GM19463 (cell line): ENCODE data around the gene C1QTNF5.

Source experiments
- ATAC-seq: cut with Tn5 transposase; IDR thresholded peaks from one replicate; pipeline ENCODE4 v1.9.1; 2021; ENCODE audit warnings: mild to moderate bottlenecking, moderate library complexity; ENCODE audit not compliant: unreplicated experiment

The C1QTNF5 gene

GRCh38 chr11:119318240-119319135, 22.2 kb downstream of the C1QTNF5 start:
- no peak for ATAC-seq

- no peak for ATAC-seq
Observed at GRCh38 chr11:119317592-119318239, 23.0 kb downstream of the C1QTNF5 start.

GRCh38 chr11:119316729-119317591, 23.7 kb downstream of the C1QTNF5 start, which contains the start of gene MCAM:
Gene MCAM (minus strand): TSS chr11:119317130. CDS start chr11:119317101, 29 bp downstream.
- no peak for ATAC-seq

DNA sequence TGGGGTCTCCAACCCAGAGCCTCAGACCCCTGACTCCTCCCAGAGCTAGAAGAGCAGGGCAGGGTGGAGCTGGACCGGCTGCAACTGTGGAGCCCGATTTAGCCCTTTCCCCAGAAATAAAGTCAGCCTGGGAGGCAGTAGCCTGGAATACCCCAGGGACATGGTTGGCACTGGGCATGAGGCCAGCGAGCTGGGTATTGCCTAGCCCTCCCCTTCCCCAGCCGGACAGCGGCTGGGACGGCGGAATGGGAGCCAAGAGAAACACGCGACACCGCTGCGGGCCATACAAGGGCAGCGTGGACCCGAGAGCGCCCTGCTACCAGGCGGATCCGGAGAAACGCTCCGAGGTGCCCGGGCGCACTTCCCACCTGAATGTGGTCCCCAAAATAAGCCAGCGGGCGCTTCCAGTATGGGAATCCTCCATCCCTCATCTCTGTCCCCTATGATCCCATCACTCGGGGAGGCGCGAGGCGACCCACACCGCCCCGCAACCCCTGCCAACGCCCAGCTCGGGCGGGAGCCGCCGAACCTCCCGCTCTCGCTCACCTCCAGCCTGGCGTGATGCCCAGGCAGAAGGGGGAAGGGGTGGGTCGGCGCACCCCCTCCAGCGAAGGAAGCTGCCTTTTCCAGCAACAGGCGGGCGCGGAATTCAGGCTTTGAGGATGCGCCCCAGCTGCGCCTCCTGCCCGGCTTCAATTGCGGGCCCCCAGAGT, 24.5 kb downstream of the C1QTNF5 start:
- ATAC-seq = no peak

DNA sequence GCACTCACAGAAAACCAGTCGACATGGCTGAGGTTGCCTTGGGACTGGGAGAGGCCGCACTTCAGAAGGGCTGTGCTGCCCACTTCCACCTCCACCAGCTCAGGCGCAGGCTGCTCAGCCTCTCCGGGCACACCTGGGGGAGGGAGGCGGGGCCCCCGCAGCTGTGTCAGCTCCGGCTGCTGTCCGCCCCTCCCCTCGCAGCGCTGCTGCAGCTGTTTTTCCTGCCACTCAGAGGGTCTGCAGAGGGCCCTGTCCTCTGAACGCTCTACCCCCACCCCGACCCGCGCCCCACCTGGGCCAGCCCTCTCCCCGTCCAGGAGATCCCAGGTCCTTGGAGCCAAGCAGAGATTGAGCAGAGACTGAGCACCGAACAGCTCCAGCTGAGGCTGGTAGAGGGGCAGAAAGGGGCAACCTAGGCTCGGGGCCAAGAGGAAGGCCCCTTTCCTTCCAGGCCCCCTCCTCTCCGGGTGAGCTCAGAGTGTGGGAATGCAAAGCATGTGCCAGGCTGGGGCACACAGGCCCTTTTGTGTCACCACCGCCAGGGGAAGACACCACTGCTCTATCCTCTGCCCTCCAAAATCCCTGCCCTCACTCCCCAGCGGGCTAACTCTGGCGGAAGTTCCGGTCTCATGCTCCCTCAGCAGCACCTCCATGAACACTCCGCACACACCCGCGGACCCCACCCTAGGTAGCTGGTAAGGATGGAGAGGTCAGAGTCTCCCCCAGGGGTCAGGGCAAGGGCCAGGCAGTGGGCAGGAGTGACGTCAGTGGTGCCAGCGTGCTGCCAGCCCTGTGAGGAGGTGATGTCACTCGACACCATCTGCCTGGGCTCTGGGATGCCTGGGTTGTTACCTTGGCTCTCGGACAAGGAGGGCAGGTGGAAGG, 25.3 kb downstream of the C1QTNF5 start:
- ATAC-seq = no peak

DNA sequence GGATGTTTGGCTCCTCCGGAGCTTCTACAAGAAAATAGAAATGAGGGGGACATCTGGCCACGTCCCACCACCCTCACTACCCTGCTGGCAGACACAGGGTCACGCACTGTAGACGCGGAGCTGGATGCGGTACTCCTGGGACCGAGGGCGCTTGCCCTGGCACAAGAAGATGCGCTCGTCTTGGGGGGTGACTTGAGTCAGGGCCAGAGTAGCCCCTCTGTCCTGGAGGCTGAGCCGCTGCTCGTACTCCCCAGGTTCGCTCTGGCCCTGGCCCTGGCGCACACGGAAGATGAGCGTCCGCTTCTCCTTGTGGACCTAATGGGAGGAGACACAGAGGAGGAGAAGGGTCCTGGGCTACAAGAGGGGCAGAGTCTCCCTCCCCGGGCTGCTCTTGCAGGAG, 26.0 kb downstream of the C1QTNF5 start:
- ATAC-seq = no peak

GRCh38 chr11:119310682-119311052, 30.0 kb downstream of the C1QTNF5 start:
- ATAC-seq = no peak

DNA sequence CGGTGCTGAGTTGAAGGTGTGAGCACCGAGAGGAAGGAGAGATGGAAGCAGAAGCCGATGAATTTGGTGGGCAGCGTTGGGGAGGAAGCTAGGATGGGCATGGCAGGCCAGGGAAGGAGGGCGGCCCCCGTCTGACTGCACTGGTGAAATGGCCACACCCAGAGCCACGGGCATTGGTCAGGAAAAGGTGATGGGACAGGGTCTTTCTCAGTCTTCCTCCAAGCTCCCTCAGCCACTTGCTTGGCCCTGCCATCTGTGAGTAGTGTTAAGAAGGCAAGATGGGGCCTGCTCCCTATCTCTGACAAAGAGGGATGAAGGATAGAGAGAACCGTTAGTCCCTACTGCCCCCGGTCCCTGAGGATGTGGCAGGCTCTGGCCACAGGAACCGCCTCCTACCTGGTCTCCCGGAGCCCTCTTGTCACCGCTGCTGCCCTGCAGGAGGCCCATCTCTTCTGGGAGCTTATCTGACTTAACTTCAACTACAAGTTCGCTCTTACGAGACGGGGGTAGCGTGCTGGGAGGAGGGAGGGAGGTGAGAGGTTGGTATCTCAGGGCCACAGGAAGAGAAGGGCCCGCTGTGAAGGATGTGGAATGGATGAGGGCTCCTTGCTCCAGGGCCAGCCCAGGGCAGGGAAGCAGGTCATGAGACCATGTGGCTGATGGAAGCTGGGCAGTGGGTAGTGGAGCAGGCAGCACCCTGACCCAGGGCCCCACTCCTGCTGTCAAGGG, 30.6 kb downstream of the C1QTNF5 start:
- ATAC-seq = no peak

DNA sequence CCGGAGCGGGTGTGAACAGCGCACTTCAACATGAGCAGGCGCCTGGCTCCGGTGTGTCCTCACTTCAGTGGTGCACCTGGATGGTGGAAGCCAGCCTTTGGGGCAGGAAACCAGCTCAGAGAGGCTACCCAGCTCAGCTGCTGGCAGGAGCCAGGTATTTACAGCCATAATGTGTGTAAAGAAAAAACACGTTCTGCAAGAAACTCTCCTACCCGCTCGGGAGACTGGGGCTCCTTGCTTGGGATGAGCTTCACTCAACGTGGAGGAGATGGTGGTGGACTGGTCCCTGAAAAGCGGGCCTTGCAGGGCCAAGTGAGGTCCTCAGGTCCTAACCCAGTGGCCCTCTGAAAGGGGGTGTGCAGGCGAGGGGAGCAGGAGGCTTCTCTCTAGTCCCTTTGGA, 31.3 kb downstream of the C1QTNF5 start:
- ATAC-seq = no peak

DNA sequence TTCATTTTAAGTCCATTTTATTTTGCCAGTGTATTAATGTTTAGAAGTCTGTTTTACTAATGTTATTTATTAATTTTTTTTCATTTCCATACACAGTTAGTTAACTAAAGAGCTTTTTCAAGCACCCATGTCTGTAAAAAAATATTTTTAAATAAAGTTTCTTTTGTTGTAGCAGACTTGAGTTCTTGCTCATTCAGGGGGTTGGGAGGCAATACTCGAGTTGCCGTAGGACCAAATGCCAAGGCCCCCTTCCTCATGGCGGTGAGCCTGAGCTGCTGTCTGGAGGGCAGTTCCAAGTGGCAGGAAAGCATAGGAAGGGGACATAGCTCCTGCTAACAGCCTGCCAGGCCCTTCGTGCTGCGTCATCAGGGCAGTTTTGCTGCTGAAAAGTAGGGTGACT, 32.7 kb downstream of the C1QTNF5 start:
- ATAC-seq = no peak

DNA sequence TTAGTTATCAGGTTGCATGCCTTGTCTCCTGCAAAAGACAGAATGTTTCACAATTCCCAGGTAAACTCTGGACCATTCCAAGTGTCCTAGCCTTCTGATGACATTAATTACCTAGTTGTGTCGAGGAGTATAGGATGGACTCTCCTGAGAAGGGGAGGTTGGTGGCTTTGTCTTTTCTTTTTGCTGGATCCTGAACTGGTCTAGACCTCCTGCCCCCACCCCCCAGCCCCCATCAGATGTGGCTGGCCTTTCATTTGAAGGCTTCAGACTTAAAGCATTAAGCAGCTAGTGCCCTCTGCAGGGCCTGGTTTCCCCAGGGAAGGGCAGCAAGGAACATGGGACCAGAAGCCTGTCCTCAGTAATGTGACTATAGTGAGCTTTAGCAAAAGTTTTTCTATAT, 33.5 kb downstream of the C1QTNF5 start:
- ATAC-seq = no peak

DNA sequence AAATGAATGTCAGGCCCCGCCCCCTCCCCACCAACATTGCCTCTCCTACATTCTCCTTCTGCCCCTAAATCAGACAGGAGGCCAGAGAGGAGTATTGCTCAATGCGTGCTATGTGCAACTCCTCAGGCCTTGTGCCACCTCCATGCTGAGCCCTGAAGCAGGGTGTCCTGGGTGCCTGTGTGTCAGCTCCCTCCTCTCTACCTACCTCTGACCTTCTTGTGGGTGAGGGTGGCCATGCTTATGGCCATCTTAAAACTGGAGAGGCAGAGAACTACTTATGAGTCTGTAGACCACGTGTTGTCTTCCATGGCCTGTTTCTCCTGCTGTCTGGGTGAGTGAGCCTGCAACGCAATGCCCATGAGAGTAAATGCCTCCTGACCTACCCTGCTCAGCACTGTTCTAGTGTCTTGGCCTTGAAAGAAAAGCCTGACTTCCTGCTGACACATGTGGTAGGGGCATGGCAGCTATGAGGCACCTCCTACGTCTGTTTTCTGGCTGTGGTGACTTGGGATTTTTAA, 34.3 kb downstream of the C1QTNF5 start:
- ATAC-seq = no peak

DNA sequence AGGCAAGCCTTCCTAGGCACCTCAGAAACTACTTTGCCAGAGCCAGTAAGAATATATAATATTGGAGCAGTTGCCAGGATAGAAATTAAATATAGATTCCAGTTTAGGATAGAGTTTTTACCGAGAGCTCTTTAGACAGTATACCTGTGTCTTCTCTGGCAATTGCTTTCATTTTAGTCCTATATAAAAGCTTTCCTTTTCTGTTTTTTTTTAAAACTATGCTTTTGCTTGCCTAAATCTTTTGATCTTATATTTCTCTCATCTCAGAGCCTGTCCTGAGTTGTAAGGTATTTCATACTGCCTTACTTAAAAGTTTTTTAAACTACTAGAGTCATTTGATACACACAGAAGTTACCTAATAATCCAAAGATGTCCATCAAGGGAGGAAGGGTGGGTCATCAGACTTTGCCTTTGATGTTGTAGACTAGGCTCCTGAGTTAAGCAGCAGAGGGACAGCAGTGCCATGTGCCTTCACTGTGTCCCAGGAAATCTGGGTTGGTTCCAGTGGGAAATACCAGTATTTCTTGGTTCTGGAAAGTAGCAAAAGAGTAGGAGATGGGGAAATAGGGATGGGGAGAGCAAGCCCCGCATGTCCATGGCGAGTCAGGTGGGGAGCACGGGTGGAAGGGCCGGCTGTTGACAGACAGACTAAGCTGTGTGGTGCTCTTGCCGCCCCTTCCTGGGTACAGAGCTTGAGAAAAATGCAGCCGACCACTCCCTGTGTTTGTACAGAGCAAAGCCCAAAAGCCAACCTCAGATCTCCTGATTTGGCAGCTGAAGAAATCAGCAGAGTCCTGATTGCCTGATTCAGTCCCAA, 34.9 kb downstream of the C1QTNF5 start:
- no peak for ATAC-seq

DNA sequence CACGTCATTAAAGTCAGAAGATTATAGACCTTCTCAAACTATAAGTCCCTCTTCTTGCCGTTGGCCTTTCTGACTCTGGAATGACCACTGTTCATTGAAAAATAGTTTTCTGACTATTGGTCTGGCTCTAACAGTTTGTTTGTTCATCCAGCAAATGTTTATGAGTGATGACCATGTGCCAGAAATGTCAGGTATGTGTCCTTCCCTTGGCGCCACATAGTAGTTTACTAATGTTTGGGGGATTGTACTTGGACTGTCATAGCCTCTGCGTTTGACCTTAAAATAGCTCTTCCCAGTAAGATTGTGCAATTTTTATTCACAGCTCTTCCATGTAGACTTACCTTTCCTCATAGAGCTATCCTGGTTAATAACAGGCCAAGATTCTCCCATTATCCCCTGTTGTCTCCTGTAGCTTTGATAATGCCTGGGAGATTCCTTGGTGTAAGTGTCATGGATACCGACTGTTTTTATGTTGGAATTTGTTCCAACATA, 37.4 kb downstream of the C1QTNF5 start:
- ATAC-seq = no peak

DNA sequence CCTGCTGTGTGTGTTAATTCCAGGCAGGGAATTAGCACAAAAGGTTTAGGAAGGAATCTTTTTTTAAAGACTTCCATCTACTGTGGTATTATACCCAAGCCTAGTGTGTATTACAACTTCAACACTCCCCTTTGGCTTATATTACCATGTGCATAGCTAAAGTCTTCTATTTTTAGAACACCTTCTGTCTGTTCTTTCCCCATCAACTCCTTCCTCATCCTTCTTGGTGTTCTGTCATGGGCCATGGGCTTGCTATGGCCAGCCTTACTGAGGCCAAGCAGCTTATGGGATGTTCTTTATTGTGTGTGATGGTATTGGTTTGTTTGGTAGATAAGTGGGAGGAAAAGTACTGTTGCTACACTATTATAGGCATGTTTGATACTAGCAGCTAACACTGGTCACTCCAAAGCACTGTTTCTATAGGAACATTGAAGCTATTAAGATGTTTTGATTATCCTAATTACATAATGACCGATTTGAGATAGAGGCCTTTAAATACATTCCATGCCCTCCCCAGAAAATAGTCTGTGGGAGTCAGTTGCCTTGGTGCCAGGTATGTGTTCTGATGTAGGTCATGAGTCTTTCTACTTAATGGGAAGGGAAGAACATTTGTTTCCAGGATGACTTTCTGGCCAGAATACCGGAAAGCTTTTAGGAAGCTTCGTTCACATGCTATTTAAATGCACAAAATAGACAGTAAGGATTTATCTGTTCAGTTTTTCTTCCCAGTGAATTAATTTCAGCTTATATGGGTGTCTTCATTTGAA, 40.3 kb downstream of the C1QTNF5 start:
- no peak for ATAC-seq

DNA sequence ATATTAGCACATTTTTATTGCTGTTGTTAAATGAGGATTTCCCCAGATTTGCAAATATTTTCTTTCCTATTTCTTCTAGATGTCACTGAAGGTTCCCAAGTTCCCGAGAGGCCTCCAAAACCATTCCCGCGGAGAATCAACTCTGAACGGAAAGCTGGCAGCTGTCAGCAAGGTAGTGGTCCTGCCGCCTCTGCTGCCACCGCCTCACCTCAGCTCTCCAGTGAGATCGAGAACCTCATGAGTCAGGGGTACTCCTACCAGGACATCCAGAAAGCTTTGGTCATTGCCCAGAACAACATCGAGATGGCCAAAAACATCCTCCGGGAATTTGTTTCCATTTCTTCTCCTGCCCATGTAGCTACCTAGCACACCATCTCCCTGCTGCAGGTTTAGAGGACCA, 41.3 kb downstream of the C1QTNF5 start:
- no peak for ATAC-seq

GRCh38 chr11:119298726-119299125, 42.0 kb downstream of the C1QTNF5 start:
- ATAC-seq = no peak
